ENCODE results near the gene ARMC7. TPM values are rescaled to one million over a fixed set of nuclear protein-coding genes. Genes with fewer than 3 reads are reported as not detected.
"Not testable (repeated sequence)": the region's sequence is repeated elsewhere in the genome, so short reads cannot be mapped to it uniquely, and the experiment has no call there.

Gene ARMC7
- total and polyA plus RNA-seq, 2 donors (not counting 1 experiment from before 2014, with no cell fraction given): 3.1 to 5.9 TPM

- H2AFZ ChIP-seq (ENCODE audit: low read length): no peak overlapping the region
- TF ChIP-seq EZH2 (IDR thresholded peaks at IDR 0.05; ENCODE audit: low read length, missing control alignments): no peak
- no peak for TF ChIP-seq CTCF (conservative IDR thresholded peaks at IDR 0.05 in 1 of 2, IDR thresholded peaks at IDR 0.05 in 1 of 2; ENCODE audit: low read depth in 1 of 2, low read length in 2 of 2)
- H3K27ac ChIP-seq (ENCODE audit: insufficient read depth, low read length): no peak overlapping the region
- no peak overlapping the region for H3K4me3 ChIP-seq (replicated peaks in 1 of 4; ENCODE audit: control extremely low read depth in 1 of 4, insufficient read depth in 1 of 4, low read depth in 3 of 4, low read length in 4 of 4)
- no peaks in the 10 kb centered on the region for H3K9me3 ChIP-seq (ENCODE audit: control insufficient read depth, insufficient read depth, low read depth, low read length)
- no peak overlapping the region for H3K4me2 ChIP-seq (ENCODE audit: extremely low read depth, insufficient read depth, low read length)
- no peak for DNase-seq (ENCODE audit: low read depth in 2 of 2)
- H3K27me3 ChIP-seq (ENCODE audit: control insufficient read depth, insufficient read depth, low read length): no peaks in the 10 kb centered on the region
- no peaks in the 10 kb centered on the region for H3K4me1 ChIP-seq (ENCODE audit: control insufficient read depth, extremely low read depth, insufficient read depth, low read length)
- H4K20me1 ChIP-seq (ENCODE audit: control insufficient read depth, extremely low read depth, insufficient read depth, low read length): no peaks in the 10 kb centered on the region
- H3K9ac ChIP-seq (ENCODE audit: insufficient read depth, low read length): no peak overlapping the region
- H3K36me3 ChIP-seq (ENCODE audit: control insufficient read depth, insufficient read depth, low read length): peaks cover 3% of the 10 kb centered on the region
- no peaks in the 10 kb centered on the region for H3K79me2 ChIP-seq (ENCODE audit: control insufficient read depth, insufficient read depth, low read length)
Observed at GRCh38 chr17:75135946-75136345, 26.2 kb downstream of the ARMC7 start.

DNA sequence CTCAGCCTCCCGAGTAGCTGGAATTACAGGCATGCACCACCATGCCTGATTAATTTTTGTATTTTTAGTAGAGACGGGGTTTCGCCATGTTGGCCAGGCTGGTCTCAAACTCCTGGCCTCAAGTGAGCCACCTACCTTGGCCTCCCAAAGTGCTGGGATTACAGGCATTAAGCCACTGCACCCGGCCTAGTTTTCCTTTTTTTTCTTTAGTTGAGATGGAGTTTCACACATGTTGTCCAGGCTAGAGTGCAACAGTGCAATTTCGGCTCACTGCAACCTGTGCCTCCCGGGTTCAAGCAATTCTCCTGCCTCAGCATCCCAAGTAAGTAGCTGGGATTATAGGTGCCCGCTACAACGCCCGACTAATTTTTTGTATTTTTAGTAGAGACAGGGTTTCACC is 28.0 kb downstream of the ARMC7 start:
- H3K9ac ChIP-seq (ENCODE audit: insufficient read depth, low read length); H3K4me1 ChIP-seq (ENCODE audit: control insufficient read depth, extremely low read depth, insufficient read depth, low read length); H2AFZ ChIP-seq (ENCODE audit: low read length); H3K9me3 ChIP-seq (ENCODE audit: control insufficient read depth, insufficient read depth, low read depth, low read length); H3K36me3 ChIP-seq (ENCODE audit: control insufficient read depth, insufficient read depth, low read length); H3K4me2 ChIP-seq (ENCODE audit: extremely low read depth, insufficient read depth, low read length); H3K79me2 ChIP-seq (ENCODE audit: control insufficient read depth, insufficient read depth, low read length); DNase-seq (ENCODE audit: low read depth in 2 of 2); H3K27ac ChIP-seq (ENCODE audit: insufficient read depth, low read length); H3K4me3 ChIP-seq (replicated peaks in 1 of 4; ENCODE audit: control extremely low read depth in 1 of 4, insufficient read depth in 1 of 4, low read depth in 3 of 4, low read length in 4 of 4); H3K27me3 ChIP-seq (ENCODE audit: control insufficient read depth, insufficient read depth, low read length); H4K20me1 ChIP-seq (ENCODE audit: control insufficient read depth, extremely low read depth, insufficient read depth, low read length): not testable (repeated sequence)

- no peaks in the 10 kb centered on the region for H3K79me2 ChIP-seq (ENCODE audit: control insufficient read depth, insufficient read depth, low read length)
- H3K27me3 ChIP-seq (ENCODE audit: control insufficient read depth, insufficient read depth, low read length): no peaks in the 10 kb centered on the region
- TF ChIP-seq EZH2 (IDR thresholded peaks at IDR 0.05; ENCODE audit: low read length, missing control alignments): no peak
- TF ChIP-seq CTCF (conservative IDR thresholded peaks at IDR 0.05 in 1 of 2, IDR thresholded peaks at IDR 0.05 in 1 of 2; ENCODE audit: low read depth in 1 of 2, low read length in 2 of 2): no peak
- H4K20me1 ChIP-seq (ENCODE audit: control insufficient read depth, extremely low read depth, insufficient read depth, low read length): no peaks in the 10 kb centered on the region
- H3K4me3 ChIP-seq (replicated peaks in 1 of 4; ENCODE audit: control extremely low read depth in 1 of 4, insufficient read depth in 1 of 4, low read depth in 3 of 4, low read length in 4 of 4): no peak overlapping the region
- H3K9me3 ChIP-seq (ENCODE audit: control insufficient read depth, insufficient read depth, low read depth, low read length): no peaks in the 10 kb centered on the region
- no peak overlapping the region for H3K9ac ChIP-seq (ENCODE audit: insufficient read depth, low read length)
- H3K4me2 ChIP-seq (ENCODE audit: extremely low read depth, insufficient read depth, low read length): no peak overlapping the region
- H3K36me3 ChIP-seq (ENCODE audit: control insufficient read depth, insufficient read depth, low read length): peaks cover 3% of the 10 kb centered on the region
- no peaks in the 10 kb centered on the region for H3K4me1 ChIP-seq (ENCODE audit: control insufficient read depth, extremely low read depth, insufficient read depth, low read length)
- no peak overlapping the region for H3K27ac ChIP-seq (ENCODE audit: insufficient read depth, low read length)
- no peak overlapping the region for H2AFZ ChIP-seq (ENCODE audit: low read length)
- no peak for DNase-seq (ENCODE audit: low read depth in 2 of 2)
Observed at GRCh38 chr17:75138519-75138918, 28.8 kb downstream of the ARMC7 start.
